Choroid plexus epithelial cell (primary cell): ENCODE measurements around the gene GPR162.

Source experiments
- DNase-seq: peaks from one replicate; pipeline ENCODE4 v3.0.0-alpha.2; 2010; ENCODE audit warnings: low read depth
- H3K4me3 ChIP-seq: 2 replicates; pipeline ENCODE4 v1.5.1; 2011; ENCODE audit warnings: low read depth, mild to moderate bottlenecking, control low read depth, low read length, moderate library complexity
- TF ChIP-seq, protein P1 (sequence below): conservative IDR thresholded peaks from 2 replicates; pipeline ENCODE4 v1.5.1; 2011; ENCODE audit warnings: low read depth, mild to moderate bottlenecking, control low read depth, inconsistent platforms, low read length, moderate library complexity

The GPR162 gene

DNA sequence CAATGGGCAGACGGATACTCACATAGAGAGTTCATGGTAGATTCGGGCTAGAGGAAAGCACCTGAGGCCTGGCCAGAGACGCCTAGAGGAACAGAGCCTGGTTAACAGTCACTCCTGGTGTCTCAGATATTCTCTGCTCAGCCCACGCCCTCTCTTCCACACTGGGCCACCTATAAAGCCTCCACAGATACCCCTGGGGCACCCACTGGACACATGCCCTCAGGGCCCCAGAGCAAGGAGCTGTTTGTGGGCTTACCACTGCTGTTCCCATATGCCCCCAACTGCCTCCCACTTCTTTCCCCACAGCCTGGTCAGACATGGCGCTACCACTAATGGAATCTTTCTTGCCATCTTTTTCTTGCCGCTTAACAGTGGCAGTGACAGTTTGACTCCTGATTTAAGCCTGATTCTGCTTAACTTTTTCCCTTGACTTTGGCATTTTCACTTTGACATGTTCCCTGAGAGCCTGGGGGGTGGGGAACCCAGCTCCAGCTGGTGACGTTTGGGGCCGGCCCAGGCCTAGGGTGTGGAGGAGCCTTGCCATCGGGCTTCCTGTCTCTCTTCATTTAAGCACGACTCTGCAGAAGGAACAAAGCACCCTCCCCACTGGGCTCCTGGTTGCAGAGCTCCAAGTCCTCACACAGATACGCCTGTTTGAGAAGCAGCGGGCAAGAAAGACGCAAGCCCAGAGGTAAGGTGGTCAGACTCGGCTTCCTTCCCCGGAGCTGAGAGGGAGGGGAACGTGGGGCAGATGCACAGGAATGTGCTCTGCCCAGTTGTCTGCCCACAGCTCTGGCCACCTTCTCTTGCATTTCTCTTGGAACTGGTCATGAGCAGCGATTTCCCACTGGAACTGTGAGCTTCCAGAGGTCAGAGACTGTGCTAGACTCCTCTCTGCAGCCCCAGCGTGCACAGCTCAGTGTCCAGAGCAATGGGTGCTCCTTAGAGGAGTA, 32.4 kb upstream of the GPR162 start, which contains the start of gene CD4:
Gene CD4 (plus strand): TSS at position 557 of the 953 bp plus-strand sequence. CDS start 10,611 bp downstream, outside the sequence.
- TF ChIP-seq, protein P1, sequence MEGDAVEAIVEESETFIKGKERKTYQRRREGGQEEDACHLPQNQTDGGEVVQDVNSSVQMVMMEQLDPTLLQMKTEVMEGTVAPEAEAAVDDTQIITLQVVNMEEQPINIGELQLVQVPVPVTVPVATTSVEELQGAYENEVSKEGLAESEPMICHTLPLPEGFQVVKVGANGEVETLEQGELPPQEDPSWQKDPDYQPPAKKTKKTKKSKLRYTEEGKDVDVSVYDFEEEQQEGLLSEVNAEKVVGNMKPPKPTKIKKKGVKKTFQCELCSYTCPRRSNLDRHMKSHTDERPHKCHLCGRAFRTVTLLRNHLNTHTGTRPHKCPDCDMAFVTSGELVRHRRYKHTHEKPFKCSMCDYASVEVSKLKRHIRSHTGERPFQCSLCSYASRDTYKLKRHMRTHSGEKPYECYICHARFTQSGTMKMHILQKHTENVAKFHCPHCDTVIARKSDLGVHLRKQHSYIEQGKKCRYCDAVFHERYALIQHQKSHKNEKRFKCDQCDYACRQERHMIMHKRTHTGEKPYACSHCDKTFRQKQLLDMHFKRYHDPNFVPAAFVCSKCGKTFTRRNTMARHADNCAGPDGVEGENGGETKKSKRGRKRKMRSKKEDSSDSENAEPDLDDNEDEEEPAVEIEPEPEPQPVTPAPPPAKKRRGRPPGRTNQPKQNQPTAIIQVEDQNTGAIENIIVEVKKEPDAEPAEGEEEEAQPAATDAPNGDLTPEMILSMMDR, result no peak
- DNase-seq, result no peak
- H3K4me3 ChIP-seq, result no peak within 1 kb of the TSS

DNA sequence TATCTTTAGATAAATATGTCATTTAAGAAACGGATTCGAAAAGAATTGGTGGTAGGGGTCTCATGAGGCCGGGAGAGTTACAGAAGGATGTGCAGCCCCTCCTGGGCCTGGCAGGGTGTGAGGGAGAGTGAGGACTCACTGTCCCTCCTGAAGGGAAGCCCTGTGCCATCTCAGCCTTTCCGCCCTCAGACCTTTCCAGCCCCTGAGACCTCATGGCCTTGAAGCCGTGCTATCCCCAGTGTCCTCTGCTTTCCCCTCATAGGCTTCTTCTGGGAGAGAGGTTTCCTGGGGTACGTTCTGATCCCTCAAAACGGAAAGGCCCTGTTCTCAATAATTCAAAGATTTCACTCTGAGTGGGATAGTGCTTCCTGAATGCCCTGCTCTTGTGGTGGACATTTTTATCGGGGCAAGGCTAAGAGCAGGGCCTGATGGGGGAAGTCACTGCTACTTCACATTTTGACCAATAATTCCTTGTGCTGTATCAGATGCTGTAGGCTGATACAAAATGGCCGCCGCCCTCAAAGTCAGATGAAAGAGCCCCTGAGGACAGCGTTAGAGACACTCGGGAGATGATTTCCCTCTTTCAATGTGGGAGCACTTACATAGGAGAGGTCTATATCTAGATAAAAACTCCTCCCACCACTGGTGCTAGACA, 31.0 kb upstream of the GPR162 start:
- H3K4me3 ChIP-seq, result no peak overlapping the region
- DNase-seq, result no peak
- TF ChIP-seq, protein P1, result no peak

DNA sequence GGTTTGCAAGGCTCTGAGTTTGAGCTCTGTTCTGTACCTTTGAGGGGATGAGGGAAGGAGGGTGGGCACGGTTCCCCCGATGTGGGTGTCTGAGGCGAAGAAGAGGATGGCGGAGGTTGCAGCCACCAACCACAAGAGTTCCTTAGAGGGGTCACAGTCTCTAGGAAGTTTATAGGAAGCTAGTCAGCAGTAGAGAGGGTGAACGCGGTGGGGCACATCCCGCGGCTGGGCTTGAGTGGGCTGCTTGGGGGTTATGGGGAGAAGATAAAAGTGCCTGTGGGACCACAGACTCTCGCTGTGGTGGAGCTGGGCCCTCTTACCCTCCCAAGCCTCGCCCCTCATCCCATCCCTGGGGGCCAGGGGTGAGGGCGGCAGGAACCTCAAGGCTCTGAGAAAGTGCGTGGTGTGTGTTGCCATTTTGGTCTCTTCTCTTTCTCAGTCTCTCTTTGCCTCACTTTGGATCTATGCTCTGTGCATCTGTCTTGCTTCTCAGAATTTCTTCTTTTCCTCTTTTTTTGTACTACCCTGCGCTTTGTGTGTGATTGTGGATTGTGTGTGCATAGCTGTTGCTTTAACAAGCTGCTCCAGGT, 29.6 kb upstream of the GPR162 start:
- TF ChIP-seq, protein P1, result no peak
- DNase-seq, result no peak
- no peak overlapping the region for H3K4me3 ChIP-seq

DNA sequence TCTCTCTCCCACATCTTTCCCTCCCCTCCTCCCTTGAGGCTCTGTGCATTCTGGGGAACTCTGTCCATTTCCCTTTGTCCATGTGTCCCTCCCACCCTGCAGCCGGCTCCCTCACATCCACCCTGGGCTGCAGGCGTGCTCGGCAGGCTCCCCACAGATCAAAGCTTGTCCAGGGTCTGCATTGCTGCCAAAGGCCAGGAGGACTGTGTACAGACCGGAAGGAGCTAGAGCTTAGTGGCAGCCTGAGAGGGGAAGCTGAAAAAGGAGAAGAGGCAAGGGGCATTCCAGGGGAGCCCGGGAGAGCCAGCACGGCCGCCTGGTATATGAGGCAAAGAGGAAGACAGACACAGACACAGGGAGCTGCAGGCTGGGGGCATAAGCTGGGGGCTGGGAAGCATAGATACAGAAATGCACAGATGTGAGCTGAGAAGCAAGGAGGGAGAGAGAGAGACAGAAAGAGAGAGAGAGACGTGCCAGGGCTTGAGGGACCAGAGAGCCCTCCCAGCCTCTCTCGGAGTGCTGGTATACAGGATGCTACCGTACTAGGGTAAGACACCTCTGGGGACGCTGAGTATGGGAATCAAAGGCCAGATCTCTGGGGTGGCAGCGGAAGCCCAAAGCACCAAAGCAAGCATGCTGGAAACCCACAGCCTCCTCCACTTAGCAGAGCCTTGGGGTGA, 29.0 kb upstream of the GPR162 start:
- no peak for DNase-seq
- H3K4me3 ChIP-seq, result peak overlapping the region; percentile 6
- TF ChIP-seq, protein P1, result no peak

DNA sequence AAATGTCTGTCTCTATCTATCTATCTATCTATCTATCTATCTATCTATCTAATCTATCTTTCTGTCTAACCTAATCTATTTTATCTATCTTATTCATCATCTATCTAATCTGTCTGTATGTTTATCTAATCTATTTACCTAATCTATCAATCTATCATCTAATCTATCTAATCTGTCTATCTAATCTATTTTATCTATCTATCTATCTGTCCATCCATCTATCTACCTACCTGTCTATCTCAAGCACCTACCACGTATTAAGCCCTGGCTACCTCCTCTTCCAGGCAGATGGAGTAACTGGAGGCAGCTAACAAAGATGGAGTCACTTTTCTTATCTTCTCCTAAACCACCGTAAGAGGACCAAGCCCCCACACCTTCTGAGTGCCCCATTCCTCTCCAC, 26.5 kb upstream of the GPR162 start:
- no peak for DNase-seq
- TF ChIP-seq, protein P1, result no peak
- no peak overlapping the region for H3K4me3 ChIP-seq

DNA sequence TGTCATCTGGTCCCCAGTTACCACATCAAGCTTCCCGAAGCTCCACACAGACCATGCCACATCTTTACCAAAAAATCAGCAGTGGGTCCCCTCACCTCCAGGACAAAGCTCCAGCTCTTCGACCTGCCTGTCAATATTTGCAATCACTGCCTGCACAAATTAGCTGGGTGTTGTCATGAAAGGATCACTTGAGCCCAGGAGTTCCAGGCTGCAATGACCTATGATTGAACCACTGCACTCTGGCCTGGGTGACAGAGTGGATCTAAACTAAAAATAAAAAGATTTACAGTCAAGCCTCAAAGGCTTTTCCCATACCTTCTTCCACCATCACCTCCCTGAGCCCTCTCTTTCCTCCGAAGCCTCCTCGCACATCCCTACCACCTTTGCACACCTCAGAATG, 25.0 kb upstream of the GPR162 start:
- TF ChIP-seq, protein P1, result no peak
- DNase-seq, result no peak

More for the DNA sequence above, 25.0 kb upstream of the GPR162 start:
- H3K4me3 ChIP-seq, result no peak overlapping the region
